Stimulated activated CD4-positive, alpha-beta T cell treated with anti-CD3 and anti-CD28 coated beads, TNF-alpha, amount 100 ng/mL, for 1 hour (primary cell): ENCODE measurements around the gene PTPRQ.

Source experiments
- DNase-seq, 3 donors: peaks; one replicate each; pipeline ENCODE4 v3.0.0-alpha.2; 2020; ENCODE audit warnings: low read depth in 3 of 3, low spot score in 1 of 3

Gene PTPRQ

DNA sequence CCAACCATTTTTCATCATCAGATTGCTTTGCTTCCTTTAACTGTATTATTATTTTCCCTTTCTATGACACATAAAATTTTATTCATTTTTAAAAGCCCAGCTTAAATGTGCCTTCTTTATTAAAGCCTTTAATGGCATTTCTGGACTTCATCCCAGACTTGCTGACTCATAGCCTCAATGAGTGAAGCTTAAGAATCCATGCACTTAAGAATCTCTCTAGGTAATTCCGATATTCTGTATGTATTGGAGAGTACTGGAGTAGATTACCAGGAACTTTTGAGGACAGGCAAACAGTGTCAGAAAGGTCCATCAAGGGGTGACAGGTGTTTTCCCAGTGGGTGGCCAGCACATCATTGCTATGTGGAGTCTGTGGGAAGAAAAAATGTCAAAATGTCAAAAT lies 107.9 kb downstream of the PTPRQ start:
- DNase-seq: no peak

DNA sequence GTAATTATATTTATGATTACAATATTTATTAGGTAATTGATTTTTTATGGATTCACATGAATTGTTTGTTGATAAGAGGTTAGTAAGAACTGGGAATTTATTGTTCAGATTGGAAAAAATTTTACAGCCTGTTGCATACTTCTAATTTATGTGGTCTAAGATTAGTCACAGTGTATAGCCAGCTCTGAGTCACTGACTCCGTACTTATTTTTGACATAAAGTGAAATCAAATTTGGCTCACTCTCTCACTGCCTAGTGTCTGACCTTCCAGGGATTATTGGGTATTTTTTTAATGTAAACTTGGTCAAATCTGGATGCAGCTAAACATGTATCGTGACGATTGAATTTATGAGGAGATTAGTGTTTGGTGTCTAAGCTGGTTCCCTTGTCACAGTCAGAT lies 109.3 kb downstream of the PTPRQ start:
- no peak for DNase-seq

DNA sequence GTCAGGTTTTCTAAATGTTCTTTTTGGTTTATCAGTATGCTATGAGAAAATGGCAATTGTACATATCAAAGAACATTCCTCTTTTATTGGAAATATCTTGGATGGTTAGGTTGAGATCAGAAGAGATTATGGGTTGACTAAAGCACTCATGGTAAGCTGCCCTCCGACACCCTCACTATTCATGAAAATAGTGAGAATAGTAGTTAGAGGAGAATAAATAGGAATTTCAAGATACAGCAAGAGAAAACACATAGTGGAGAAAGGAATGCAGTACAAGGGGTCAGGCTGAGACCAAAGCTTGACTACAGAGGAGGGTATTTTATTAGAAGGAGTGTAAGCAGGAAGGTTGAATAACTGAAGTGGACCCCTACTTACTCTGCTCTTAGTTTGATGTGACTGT lies 112.5 kb downstream of the PTPRQ start:
- no peak for DNase-seq

DNA sequence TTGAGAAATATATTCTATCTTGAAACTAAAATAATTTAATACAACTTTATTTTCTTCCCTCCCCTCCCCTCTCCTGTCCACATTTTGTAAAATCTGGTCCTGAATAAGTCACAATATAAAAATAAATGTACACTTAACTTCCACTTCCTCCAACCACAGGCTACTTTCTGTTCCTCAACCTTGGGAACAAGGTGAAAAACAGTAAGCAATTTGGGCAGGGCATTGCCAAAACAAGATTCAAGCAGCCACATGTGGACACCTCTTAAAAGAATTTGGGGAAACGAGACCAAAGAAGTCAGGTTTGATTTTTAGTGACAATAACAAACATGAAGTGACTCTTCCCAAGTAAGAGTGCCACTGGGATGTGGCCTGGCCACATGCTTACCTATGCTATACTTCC lies 115.7 kb downstream of the PTPRQ start:
- no peak for DNase-seq

DNA sequence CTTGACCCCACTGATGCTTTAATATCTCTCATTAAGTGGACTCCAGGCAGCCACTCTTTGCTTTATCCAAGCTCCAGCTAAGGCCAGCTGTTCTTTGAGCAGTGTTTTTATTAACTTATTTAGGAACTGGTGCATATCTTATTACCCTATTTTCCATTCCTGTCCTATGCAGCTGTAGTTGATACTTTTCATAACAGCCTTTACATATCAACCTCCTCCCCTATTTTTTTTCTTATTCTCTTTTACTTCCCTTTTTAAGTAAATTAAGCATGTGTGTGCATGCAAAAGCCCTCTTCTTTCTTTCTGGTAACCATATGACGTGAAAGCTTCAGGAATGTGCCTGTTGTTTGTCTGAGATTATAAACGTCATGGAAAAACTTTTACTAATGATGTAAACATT lies 121.2 kb downstream of the PTPRQ start:
- no peak for DNase-seq

DNA sequence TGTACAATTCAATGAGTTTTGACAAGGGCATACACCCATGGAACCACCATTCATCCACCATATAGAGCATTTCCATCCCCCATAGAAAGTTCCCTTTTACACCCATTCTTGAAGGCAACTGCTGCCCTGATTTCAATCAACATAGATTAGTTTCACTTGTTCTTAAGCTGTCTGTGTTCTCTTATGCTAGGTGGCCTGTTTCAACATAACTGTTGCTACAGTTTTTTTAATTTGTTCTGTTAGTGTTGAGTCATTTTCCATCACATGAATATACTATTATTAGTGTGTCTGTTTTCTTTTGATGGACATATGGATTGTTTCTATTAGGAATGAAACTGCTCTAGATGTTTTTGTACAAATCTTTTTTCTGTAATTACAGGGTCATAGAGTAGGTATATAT lies 123.4 kb downstream of the PTPRQ start:
- DNase-seq: no peak

DNA sequence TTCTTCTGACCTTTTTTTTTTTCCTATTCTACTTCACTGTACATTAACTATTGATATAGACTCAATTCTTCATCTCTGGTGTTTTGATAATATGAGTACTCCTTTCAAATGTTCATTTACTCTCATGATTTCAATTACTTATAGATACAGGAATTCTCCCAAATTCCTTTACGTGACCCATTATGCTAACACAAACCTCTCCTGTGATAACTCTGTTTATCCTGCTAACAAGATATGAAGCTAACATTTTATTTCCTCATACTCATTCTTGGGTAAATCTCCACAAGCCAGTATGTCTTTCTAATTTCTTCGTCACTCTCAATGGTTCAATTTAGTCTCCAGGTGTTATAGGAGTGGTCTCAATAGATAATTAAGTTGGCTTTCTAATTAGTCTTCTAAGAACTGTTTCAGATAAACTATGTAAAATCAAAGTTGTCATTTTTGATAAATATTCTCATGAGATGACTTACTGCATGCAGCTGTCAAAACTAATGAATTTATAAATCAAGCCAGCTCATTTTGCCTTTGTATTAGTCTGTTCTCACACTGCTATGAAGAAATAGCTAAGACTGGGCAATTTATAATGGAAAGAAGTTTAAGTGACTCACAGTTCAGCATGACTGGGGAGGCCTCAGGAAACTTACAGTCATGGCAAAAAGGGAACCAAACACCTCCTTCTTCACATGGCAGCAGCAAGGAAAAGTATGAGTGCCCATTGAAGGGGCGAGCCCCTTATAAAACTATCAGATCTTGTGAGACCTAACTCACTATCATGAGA lies 132.8 kb downstream of the PTPRQ start:
- no peak for DNase-seq

DNA sequence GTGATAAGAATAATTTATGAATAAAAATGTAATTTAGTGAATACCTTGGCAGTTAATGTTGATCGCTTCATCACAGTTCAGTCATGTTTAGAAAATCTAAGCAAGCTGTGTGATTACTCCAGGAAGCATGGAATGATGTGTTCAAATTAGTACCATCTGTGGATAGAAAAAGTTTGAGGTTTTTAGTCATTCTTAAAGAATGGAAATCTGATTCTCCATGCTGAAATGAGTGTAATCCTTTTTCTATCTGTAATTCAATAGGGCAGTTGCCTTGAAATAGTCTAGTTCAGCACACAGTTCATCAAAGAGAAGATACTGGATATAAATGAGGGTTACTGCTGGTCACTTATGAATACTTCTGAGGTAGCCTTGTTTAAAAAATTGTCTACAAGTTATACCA lies 136.2 kb downstream of the PTPRQ start:
- DNase-seq: no peak

DNA sequence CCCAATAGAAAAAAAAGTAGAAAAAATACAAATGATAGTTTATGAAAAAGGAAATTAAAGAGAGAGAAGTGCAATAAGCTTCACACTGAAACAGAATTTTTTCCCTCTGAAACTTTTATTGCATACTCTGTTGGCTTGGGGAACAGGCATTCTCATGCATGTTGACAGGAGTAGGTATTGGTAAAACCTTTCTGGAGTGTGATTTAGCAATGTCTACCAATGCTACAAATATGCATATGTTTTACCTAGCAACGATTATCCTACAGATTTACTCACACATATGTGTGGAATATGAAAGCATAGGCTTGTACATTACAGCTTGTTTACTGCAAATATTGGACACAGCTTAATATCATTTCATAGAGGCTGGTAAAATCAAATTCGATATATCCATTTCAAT lies 137.7 kb downstream of the PTPRQ start:
- no peak for DNase-seq

DNA sequence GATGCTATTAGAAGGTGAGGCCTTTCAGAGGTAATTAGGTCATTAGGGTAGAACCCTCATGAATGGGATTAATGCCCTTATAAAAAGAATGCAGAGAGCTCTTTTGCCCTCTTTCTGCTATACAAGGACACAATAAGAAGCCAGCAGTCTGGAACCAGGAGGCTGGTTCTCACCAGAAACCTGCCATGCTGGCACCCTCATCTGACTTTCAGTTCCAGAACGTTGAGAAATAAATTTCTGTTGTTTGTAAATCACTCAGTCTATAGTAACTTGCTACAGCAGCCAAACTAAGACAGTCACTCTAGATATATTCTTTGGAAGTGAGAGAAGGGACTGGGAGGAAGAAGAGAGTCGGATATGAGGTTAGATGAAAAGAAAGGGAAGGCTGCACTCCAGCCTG lies 138.4 kb downstream of the PTPRQ start:
- no peak for DNase-seq

DNA sequence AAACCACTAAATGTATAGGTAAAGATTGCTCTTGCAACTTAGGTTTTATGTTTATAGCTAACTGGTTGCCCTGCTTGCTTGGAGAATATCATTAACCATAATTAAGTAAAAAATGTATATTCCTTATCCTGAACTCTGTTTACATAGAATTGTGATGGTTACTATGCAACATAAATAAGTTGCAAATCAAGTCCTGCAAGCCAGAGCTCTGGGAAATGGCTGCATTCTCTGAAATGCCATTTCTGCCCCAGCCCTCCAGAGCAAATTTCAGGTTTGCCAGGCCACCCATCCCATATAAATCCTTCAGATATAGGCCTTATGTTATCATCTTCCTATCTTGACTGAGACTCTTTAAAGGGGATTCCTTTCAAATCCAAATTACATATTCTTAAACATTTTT lies 145.0 kb downstream of the PTPRQ start:
- DNase-seq: no peak

DNA sequence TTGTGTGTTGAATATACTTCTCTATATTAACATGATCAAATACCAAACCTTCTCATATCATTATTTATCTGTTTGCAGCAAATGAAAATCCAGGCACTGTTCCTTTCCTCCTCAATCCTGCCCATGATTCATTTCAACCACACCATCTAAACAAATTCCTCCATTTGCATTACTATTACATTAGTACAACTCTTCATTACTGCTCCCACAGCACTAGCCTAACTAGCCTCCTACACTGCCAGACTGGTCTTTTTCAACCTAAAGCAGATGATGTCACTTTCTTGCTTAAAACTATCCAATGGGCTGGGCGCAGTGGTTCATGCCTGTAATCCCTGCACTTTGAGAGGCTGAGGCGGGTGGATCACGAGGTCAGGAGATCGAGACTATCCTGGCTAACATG lies 146.1 kb downstream of the PTPRQ start:
- no peak for DNase-seq

DNA sequence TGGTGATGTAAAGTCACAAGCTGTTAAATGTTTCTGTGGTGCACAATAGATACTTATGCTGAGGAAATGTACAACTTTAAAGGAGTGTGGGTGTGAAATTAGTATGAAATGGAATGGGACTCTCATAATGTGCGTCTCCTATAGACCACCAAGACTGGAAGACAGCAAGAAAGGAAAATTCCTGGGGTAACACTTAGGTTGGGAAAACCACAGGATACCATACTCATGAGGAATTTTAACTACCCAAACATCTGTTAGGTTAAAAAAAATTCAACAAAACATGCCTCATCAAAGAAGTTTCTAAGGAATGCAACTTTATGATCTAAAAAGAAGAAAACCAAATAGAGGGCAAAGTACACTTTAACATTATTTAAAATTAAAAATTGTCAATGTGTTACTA lies 149.7 kb downstream of the PTPRQ start:
- no peak for DNase-seq

DNA sequence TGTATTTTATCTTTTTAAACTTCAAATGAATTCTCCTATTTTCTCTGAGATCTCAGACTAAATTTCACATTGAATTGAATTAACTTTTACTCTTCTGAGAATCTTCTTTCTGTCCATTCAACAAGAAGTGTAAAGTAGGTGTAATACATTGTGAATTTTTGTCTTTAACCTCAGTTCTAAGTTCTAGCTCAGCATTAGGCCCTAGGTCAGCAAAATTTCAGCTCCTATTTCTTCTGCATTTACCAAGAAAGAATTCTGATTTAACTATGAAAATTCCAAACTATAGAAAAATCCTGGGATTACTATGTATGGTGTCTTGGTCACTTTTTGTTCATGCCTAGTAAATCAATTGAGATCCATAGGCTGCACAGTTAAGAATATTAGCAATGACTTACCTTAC lies 152.5 kb downstream of the PTPRQ start:
- DNase-seq: no peak

DNA sequence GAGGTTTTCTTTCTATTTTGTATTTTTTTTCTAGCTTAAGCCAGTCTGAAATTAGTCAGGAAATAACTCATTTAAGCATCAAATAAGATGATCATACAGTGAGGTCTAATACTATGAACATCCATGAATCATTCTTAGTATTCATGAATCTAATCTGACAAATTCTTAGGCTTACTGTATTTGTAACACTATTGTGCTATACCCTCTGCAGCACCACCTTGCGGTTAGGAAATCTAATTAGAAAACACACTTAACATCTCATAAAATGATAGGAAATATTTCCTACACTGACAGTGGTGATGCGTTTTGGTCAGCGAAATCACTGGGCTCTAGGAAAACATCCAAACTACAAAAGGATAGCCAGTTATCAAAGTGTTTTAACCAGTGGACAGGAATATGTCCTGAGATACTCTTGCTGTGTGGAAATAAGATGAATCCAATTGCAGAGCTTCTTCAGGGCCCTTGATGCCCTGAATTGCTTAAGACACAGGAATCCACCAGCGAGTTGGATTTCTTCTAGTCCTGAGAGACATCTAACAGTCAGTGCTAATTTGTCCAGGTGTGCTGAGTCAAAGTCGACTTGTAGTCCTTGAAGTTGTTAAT lies 154.1 kb downstream of the PTPRQ start:
- DNase-seq: no peak

DNA sequence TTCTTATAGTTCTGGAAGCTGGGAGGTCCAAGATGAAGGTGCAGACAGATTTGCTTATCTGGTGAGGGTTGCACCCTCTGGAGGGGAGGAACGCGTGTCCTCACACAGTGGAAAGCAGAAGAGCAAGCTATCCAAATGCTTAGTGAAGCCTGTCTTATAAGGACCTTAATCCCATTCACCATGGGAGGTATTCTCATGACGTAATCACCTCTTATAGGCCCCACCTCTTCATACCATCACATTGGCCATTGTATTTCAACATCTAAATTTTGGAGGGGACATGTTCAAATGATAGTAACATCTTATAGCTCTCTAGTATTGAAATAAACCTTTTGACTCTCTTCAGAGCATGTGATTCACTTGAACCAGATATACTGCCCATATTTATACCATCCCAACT lies 158.4 kb downstream of the PTPRQ start:
- no peak for DNase-seq

DNA sequence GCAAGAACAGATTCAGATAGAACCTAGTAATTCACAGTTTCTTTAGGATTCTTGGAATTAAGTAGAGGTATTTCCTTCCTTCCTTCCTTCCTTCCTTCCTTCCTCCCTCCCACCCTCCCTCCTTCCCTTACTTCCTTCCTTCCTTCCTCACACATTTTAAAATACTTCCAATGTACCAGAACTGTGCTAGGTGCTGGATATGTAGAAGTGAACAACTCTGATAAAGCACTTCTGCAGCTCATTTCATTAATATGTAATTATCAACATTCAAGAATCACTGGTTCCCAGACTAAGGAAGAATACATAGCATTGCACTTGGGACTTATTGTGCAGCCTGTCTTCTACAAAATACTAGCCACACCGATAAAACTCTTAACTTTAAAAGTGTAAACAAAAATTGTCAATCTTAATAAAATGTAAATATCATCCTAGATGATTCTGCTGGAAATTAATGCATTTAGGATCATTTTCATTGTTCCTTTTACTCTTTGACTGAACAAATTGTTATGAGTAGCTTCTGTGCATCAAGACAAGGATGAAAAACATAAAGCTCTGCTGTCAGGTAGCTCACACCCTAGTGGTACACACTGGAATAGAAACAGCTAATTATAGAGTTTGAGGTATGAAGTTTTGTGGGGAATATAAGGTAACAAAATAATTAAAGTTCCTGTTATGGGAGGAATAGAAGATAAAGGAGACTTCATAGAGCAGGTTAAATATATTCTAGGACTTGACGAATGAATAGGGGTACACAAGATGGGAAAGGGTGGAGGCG lies 163.5 kb downstream of the PTPRQ start:
- no peak for DNase-seq

DNA sequence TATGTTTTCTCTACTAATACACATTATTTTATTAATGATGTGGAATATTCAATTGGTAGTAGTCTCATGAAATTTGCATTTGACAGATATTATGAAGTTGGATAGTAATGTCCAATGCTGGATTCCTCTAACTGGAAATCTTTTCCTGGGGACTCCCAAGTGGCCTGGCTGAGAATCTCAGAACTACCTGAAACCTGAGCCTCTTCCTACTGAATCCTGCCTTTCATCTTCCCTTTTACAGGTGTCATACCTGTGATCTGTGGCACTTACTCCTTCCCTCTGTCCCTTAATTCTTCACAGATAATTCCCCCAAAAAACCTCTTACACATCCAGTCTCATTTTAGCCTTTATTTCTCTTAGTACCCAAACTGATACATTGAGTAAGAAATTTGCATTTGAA lies 173.7 kb downstream of the PTPRQ start:
- no peak for DNase-seq

DNA sequence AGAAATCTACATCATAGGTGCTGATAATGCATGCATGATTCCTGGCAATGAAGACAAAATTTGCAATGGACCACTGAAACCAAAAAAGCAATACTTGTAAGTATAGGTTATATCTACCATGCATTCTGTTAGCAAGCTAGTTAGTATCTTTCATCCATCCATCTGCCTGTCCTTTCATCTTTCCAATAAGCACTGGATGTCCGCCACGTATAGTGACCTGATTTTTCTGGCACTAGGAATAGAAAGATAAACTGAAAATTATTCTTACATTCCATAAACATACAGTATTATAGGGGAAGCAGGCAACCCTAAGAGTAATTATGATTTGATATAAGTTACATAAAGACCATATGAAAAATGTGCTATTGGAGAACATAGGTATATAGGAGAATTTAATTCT lies 176.2 kb downstream of the PTPRQ start:
- no peak for DNase-seq

DNA sequence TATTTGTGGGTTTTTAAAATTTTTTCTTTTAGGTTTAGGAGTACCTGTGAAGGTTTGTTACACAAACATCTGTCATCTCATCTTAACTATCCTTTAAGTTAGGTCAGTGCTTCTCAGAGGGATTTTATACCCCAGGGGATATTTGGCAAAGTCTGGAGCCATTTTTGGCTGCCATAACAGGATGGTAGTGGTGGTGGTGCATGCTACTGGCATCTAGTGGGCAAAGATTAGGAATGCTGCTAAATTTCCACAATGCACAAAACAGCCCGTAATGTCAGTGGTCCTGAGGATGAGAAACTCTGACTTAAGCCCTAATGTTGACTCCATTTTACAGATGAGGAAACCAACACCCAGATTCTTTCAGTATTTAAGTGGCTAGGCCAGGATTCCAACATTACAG lies 178.2 kb downstream of the PTPRQ start:
- DNase-seq: no peak

DNA sequence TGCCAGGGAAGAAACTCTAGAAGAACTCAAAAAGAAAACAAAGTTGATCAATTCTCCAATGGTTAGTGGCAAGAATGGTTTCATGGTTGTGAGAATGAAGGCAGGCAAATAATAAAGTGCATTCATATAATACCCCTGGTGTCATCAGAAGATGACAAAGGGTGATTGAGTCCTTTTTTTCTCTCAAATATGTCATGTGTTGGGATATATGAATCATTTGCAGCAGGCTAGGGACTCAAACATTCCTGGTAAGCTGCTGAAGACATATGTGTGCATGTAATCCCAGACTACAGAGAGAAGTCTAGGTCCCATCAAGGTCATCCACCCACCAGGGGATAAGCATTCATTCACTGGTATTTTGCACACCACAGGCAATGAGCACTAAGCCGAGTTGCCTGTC lies 181.0 kb downstream of the PTPRQ start:
- DNase-seq: no peak

DNA sequence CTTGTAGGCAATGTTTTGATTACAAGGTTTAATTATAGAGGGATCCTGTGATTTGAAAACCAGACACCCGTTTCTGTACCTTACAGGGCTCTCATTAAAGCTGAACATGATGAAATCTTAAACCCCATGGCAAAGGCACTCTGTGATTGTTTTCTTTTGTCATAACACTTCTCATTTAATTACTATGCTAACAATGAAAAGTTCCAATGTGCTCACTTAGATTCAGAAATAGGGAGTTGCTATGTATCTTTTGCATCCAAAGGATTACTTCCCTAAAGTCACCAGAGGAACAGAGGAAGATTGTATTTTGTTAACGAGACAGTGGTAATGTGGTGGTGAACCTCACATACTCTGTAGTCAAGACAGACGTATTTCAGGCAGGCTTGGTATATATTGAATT lies 181.9 kb downstream of the PTPRQ start:
- DNase-seq: no peak
